Mammary epithelial cell (primary cell): ENCODE results near the gene TPP2.

Source experiments
- CTCF ChIP-seq, 2 donors: IDR thresholded peaks in 1 of 2; conservative IDR thresholded peaks in 1 of 2; 2 replicates each; pipeline ENCODE4 v1.5.1; 2011 to 2012; ENCODE audit warnings: inconsistent platforms in 2 of 2, low read length in 2 of 2, mild to moderate bottlenecking in 2 of 2, control low read depth in 1 of 2, low read depth in 1 of 2; ENCODE audit not compliant: insufficient read depth in 1 of 2; ENCODE audit errors: extremely low read depth in 1 of 2
- EZH2 ChIP-seq: IDR thresholded peaks from 2 replicates; pipeline ENCODE4 v1.6.1; 2012; ENCODE audit warnings: low read length, inconsistent platforms, borderline replicate concordance

GRCh38 chr13:102659168-102659713 is 62.5 kb downstream of the TPP2 start:
- TF ChIP-seq EZH2, result no peak
- no peak for TF ChIP-seq CTCF (conservative IDR thresholded peaks at IDR 0.05 in 1 of 2, IDR thresholded peaks at IDR 0.05 in 1 of 2; ENCODE audit: extremely low read depth in 1 of 2, insufficient read depth in 1 of 2, low read depth in 1 of 2, low read length in 2 of 2)
